DOHH2 (cell line): ENCODE data around the gene LEPR.

Experiments used
- CTCF ChIP-seq: fragments of 200-600 bp; sonication (generic); IDR thresholded peaks from one replicate; pipeline ENCODE4 v1.5.1; 2014; ENCODE audit warnings: antibody characterized with exemption, mild to moderate bottlenecking, low read depth, low read length; ENCODE audit not compliant: poor library complexity, severe bottlenecking
- EZH2phosphoT487 ChIP-seq: fragments of 200-600 bp; sonication (generic); IDR thresholded peaks from 2 replicates; pipeline ENCODE4 v1.6.1; 2017; ENCODE audit warnings: borderline replicate concordance, mild to moderate bottlenecking, antibody characterized with exemption, low read length, moderate library complexity, mixed read lengths

GRCh38 chr1:65434760-65435159, 14.3 kb downstream of the LEPR start:
- TF ChIP-seq CTCF: no peak
- no peak for TF ChIP-seq EZH2phosphoT487
